Measurements from ENCODE around the gene RNF13. TPM values are rescaled to one million over a fixed set of nuclear protein-coding genes. Genes with fewer than 3 reads are reported as not detected.

The RNF13 gene
- total and polyA plus RNA-seq, 2 of the 4 experiments (the other 2 are of a cell fraction) = 12.8 to 29.8 TPM

DNA sequence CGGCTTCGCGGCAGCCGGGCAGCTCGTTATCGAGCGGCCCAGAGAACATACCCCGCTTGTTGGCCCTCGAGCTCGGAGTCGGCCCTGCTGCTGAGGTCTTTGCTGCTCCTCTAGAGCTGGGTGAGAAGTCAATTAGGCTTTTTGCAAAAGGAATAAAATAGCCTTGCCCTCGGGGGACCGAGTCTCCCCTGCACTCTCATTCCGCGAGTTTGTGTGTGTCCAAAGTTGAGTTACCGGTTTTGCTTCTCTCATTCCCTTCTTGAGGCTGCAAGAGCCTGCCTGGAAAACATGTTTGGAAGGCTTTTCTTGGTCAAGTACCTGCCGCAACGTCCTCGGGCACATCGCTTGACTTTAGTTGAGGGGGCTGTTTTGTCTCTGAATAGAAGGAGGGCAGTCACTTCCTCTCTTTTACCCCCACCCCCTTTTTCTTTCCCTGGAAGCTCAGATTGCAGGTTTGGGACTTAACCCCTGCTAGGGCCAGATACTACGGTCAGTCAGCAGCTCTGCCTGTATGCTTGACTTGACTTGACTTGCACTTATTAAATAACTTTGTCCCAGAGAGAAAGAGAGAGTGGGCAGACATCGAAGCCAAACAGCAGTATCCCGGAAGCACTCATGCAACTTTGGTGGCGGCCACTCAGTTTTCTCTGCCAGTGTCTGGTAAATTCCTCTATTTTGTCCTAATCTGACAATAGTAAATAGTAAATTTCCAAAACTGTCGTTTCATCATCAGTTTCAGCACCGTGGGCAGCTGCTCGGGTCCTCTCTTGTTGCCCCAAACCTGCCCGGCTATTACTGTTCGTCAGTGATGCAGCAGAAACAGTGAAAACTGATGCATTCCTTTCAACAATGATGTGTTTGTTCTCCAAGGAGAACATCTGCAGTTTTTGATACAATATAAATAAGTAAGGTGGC is 609 bp downstream of the RNF13 start:
- Histone ChIP-seq H4K91ac (ENCODE audit: insufficient read depth, low read depth, low read length) (no peak overlapping the region), H3K56ac (ENCODE audit: extremely low read depth, insufficient read depth, low read length) (peak overlapping the region; percentile 41; the same call in 1 of the 2 replicates), H4K5ac (ENCODE audit: low read depth, low read length) (no peak overlapping the region), H3K9me1 (ENCODE audit: insufficient read depth, low read length) (no peaks in the 10 kb centered on the region), H3K4me3 (ENCODE audit: insufficient read depth, low read depth, low read length) (peak overlapping the region; percentile 69), H3K27ac (ENCODE audit: insufficient read depth, low read length) (peak overlapping the region; percentile 64), H3K4me2 (ENCODE audit: low read depth, low read length) (peak overlapping the region; percentile 96), H2AK9ac (replicated peaks; ENCODE audit: low read depth, low read length, poor library complexity) (peak overlapping the region; percentile 97), H3K36me3 (ENCODE audit: control insufficient read depth, insufficient read depth, low read length) (no peaks in the 10 kb centered on the region), H3K23ac (ENCODE audit: low read depth, low read length) (peak overlapping the region; percentile 69), H3K14ac (replicated peaks; ENCODE audit: low read depth, low read length) (peak overlapping the region; percentile 64), H3K27me3 (ENCODE audit: control insufficient read depth, insufficient read depth, low read length) (no peaks in the 10 kb centered on the region), H3K9me3 (ENCODE audit: control insufficient read depth, insufficient read depth, low read length) (no peaks in the 10 kb centered on the region), H4K8ac (ENCODE audit: low read depth in 2 of 2, low read length in 2 of 2) (peak overlapping the region in 1 of 2 experiments; percentile 44; a peak in 2 of 4 replicates), H2BK120ac (ENCODE audit: low read depth, low read length) (no peak overlapping the region), H3K4ac (ENCODE audit: low read depth, low read length) (peak overlapping the region; percentile 54), H3K79me1 (ENCODE audit: low read depth in 1 of 2, low read length in 2 of 2) (peaks cover 2 to 51% of the 10 kb centered on the region in 2 experiments; a peak in 3 of 4 replicates), H3K9ac (ENCODE audit: low read depth, low read length) (peak overlapping the region; percentile 68), H3K18ac (ENCODE audit: low read depth, low read length) (no peak overlapping the region), H2BK20ac (ENCODE audit: low read depth, low read length) (no peak overlapping the region), H2AFZ (replicated peaks; ENCODE audit: low read length, poor library complexity) (peak overlapping the region; percentile 100), H3K4me1 (ENCODE audit: control insufficient read depth, insufficient read depth, low read length) (no peaks in the 10 kb centered on the region), H2BK15ac (ENCODE audit: low read depth, low read length) (no peak overlapping the region), H2AK5ac (ENCODE audit: low read depth, low read length) (peak overlapping the region; percentile 20), H2BK5ac (ENCODE audit: low read depth, low read length, poor library complexity, severe bottlenecking) (peak overlapping the region; percentile 61), H4K20me1 (ENCODE audit: insufficient read depth, low read length) (peaks cover 23% of the 10 kb centered on the region; the same call in 1 of the 2 replicates)
- ATAC-seq (ENCODE audit: low read depth) (peak; percentile 25), DNase-seq (peak; percentile 47)
- intact Hi-C loops (cut with micrococcal nuclease) = no loop called here
- BruUV-seq (replicated peaks) = no TSS peak
- in situ Hi-C loops (cut with MboI; ENCODE audit: low sequenced_read_pairs) = no loop called here
- CTCF ChIA-PET = interaction anchor here (1.3 to 1.9 kb wide), 3 partner anchors 48 to 87 kb away, joined by 4 to 9 read pairs (median 4); no protein-coding TSS in a partner anchor
- dilution Hi-C loops (cut with HindIII; ENCODE audit: low sequenced_read_pairs, unreplicated experiment) = no loop called here
- WGBS, 2 experiments (ENCODE audit: extremely low coverage in 2 of 2, insufficient read length in 1 of 2) = 1% methylated on average over 12 of the region's 29 CpGs; no CpG with 5 or more reads in 1 of the 2 experiments
- POLR2A ChIA-PET (ENCODE audit: unreplicated experiment) = no interaction called here
- no peak for TF ChIP-seq CHD1 (IDR thresholded peaks at IDR 0.05; ENCODE audit: low read depth, low read length)
- TF ChIP-seq, protein P1, sequence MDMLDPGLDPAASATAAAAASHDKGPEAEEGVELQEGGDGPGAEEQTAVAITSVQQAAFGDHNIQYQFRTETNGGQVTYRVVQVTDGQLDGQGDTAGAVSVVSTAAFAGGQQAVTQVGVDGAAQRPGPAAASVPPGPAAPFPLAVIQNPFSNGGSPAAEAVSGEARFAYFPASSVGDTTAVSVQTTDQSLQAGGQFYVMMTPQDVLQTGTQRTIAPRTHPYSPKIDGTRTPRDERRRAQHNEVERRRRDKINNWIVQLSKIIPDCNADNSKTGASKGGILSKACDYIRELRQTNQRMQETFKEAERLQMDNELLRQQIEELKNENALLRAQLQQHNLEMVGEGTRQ (IDR thresholded peaks at IDR 0.05; ENCODE audit: low read depth, low read length) = no peak
- TF ChIP-seq NFE2L2 (IDR thresholded peaks at IDR 0.05; ENCODE audit: low read depth, low read length) = peak; percentile 37; the same call in 1 of the 2 replicates
- TF ChIP-seq SMC3 (IDR thresholded peaks at IDR 0.05; ENCODE audit: low read depth, low read length) = no peak
- no peak; the same call in 1 of the 2 replicates for TF ChIP-seq MXI1 (IDR thresholded peaks at IDR 0.05; ENCODE audit: borderline replicate concordance, low read depth, low read length)
- no peak for TF ChIP-seq MAFK (IDR thresholded peaks at IDR 0.05; ENCODE audit: low read depth, low read length)
- no peak for TF ChIP-seq RAD21 (IDR thresholded peaks at IDR 0.05; ENCODE audit: low read length)
- TF ChIP-seq, protein P2, sequence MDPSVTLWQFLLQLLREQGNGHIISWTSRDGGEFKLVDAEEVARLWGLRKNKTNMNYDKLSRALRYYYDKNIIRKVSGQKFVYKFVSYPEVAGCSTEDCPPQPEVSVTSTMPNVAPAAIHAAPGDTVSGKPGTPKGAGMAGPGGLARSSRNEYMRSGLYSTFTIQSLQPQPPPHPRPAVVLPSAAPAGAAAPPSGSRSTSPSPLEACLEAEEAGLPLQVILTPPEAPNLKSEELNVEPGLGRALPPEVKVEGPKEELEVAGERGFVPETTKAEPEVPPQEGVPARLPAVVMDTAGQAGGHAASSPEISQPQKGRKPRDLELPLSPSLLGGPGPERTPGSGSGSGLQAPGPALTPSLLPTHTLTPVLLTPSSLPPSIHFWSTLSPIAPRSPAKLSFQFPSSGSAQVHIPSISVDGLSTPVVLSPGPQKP (IDR thresholded peaks at IDR 0.05; ENCODE audit: borderline replicate concordance, low read depth, low read length) = no peak
- TF ChIP-seq RFX5 (IDR thresholded peaks at IDR 0.05; ENCODE audit: low read depth, low read length) = no peak
- TF ChIP-seq CEBPB (IDR thresholded peaks at IDR 0.05; ENCODE audit: low read depth, low read length) = peak; percentile 56
- TF ChIP-seq, protein P3, sequence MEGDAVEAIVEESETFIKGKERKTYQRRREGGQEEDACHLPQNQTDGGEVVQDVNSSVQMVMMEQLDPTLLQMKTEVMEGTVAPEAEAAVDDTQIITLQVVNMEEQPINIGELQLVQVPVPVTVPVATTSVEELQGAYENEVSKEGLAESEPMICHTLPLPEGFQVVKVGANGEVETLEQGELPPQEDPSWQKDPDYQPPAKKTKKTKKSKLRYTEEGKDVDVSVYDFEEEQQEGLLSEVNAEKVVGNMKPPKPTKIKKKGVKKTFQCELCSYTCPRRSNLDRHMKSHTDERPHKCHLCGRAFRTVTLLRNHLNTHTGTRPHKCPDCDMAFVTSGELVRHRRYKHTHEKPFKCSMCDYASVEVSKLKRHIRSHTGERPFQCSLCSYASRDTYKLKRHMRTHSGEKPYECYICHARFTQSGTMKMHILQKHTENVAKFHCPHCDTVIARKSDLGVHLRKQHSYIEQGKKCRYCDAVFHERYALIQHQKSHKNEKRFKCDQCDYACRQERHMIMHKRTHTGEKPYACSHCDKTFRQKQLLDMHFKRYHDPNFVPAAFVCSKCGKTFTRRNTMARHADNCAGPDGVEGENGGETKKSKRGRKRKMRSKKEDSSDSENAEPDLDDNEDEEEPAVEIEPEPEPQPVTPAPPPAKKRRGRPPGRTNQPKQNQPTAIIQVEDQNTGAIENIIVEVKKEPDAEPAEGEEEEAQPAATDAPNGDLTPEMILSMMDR (conservative IDR thresholded peaks at IDR 0.05; ENCODE audit: low read depth, low read length) = no peak
- no peak for TF ChIP-seq RCOR1 (IDR thresholded peaks at IDR 0.05; ENCODE audit: insufficient replicate concordance, low read length)
- no peak for TF ChIP-seq POLR2A (IDR thresholded peaks at IDR 0.05; ENCODE audit: low read depth, low read length)
- no peak for TF ChIP-seq BHLHE40 (IDR thresholded peaks at IDR 0.05; ENCODE audit: low read depth, low read length)

Data from IMR-90 (cell line).